Small intestine (tissue), 7 donors: ENCODE measurements around the gene ADAP1. TPM values are rescaled to one million over a fixed set of nuclear protein-coding genes. Genes with fewer than 3 reads are reported as not detected.

Experiments
- DNase-seq, 2 donors: peaks; one replicate each; pipeline versions ENCODE4 v3.0.0 to v3.0.0-alpha.2; 2013
- FAIRE-seq: peaks from 2 replicates; lab custom pipeline; 2012; peaks lifted over from hg19 to GRCh38; lab: Jason Lieb, UNC
- H3K27ac ChIP-seq, 3 donors: one replicate each; pipeline ENCODE4 v1.5.1; 2013; ENCODE audit warnings: low read length in 2 of 3, mild to moderate bottlenecking in 2 of 3, control low read depth in 1 of 3, inconsistent platforms in 1 of 3, low read depth in 1 of 3, moderate library complexity in 1 of 3
- H3K27me3 ChIP-seq, 3 donors: one replicate each; pipeline ENCODE4 v1.6.1; 2013; ENCODE audit warnings: low read length in 3 of 3, inconsistent platforms in 1 of 3; ENCODE audit not compliant: control insufficient read depth in 3 of 3, insufficient read depth in 3 of 3
- H3K36me3 ChIP-seq, 3 donors: one replicate each; pipeline ENCODE4 v1.6.1; 2013; ENCODE audit warnings: low read length in 3 of 3, inconsistent platforms in 1 of 3, low read depth in 1 of 3, mild to moderate bottlenecking in 1 of 3, moderate library complexity in 1 of 3; ENCODE audit not compliant: control insufficient read depth in 3 of 3, insufficient read depth in 2 of 3
- H3K4me1 ChIP-seq, 3 donors: one replicate each; pipeline ENCODE4 v1.6.1; 2013; ENCODE audit warnings: low read length in 2 of 3, inconsistent platforms in 1 of 3, low read depth in 1 of 3, mild to moderate bottlenecking in 1 of 3, moderate library complexity in 1 of 3; ENCODE audit not compliant: control insufficient read depth in 3 of 3, insufficient read depth in 2 of 3
- H3K4me3 ChIP-seq, 3 donors: one replicate each; pipeline ENCODE4 v1.5.1; 2013; ENCODE audit warnings: low read length in 3 of 3, control low read depth in 1 of 3, inconsistent platforms in 1 of 3, low read depth in 1 of 3, mild to moderate bottlenecking in 1 of 3, moderate library complexity in 1 of 3
- H3K9me3 ChIP-seq, 2 donors: one replicate each; pipeline ENCODE4 v1.6.1; 2013; ENCODE audit warnings: low read depth in 1 of 2, low read length in 1 of 2; ENCODE audit not compliant: control insufficient read depth in 2 of 2, insufficient read depth in 1 of 2
- WGBS, 3 donors: extraction: QIAGEN DNeasy Blood & Tissue Kit; methylation state at CpG; one replicate each; pipeline ENCODE4 v1.1.7; 2013; 5-methylcytosine and 5-hydroxymethylcytosine counted together
- polyA plus RNA-seq, 4 donors: library from polyadenylated mRNA; stranded (reverse) in 3 of 4; unstranded in 1 of 4; fragments of 200-250 nt in 3 of 4; fragments of 120-200 nt in 1 of 4; gene quantifications; one replicate each; pipeline versions ENCODE4 v1.2.1 to v1.2.3, GENCODE V29; 2013
- donor health status: healthy with polysubstance abuse.
- donor health status: control.
- donor health status: control.
- donor health status: Bipolar disorder and iron deficiency.
- donor health status: healthy.

ADAP1 gene
- polyA plus RNA-seq, 4 donors = 69.2 to 113 (median 86.7) TPM

- Histone ChIP-seq H3K27me3 (no peaks in the 10 kb centered on the region), H3K27ac (no peak overlapping the region), H3K36me3 (peaks cover 2 to 68% (median 3%) of the 10 kb centered on the region in 3 donors), H3K4me1 (peaks cover 0 to 19% (median 0%) of the 10 kb centered on the region in 3 donors), H3K4me3 (no peak overlapping the region), H3K9me3 (no peaks in the 10 kb centered on the region)
- FAIRE-seq (no peak), DNase-seq (no peak)
- WGBS, 3 donors = 66 to 88% (median 83%) methylated on average over 20 of the region's 20 CpGs
Measured at GRCh38 chr7:904847-905246, 49.6 kb downstream of the ADAP1 start.

- FAIRE-seq = no peak
- Histone ChIP-seq H3K9me3 (no peaks in the 10 kb centered on the region), H3K27ac (no peak overlapping the region), H3K4me3 (no peak overlapping the region), H3K27me3 (no peaks in the 10 kb centered on the region), H3K4me1 (peaks cover 0 to 16% (median 0%) of the 10 kb centered on the region in 3 donors), H3K36me3 (peaks cover 3 to 71% (median 5%) of the 10 kb centered on the region in 3 donors)
- WGBS, 3 donors = 88 to 91% (median 88%) methylated on average over 33 to 37 of the region's 37 CpGs
- DNase-seq = no peak
Measured at GRCh38 chr7:903921-904755, 50.3 kb downstream of the ADAP1 start.

- DNase-seq (no peak), FAIRE-seq (no peak)
- H3K27me3 ChIP-seq = no peaks in the 10 kb centered on the region
- peaks cover 0 to 11% (median 0%) of the 10 kb centered on the region in 3 donors for H3K4me1 ChIP-seq
- WGBS, 3 donors = 88 to 93% (median 92%) methylated on average over 22 of the region's 22 CpGs
- H3K4me3 ChIP-seq = no peak overlapping the region
- no peak overlapping the region for H3K27ac ChIP-seq
- peaks cover 3 to 77% (median 8%) of the 10 kb centered on the region in 3 donors for H3K36me3 ChIP-seq
- no peaks in the 10 kb centered on the region for H3K9me3 ChIP-seq
Measured at GRCh38 chr7:902996-903395, 51.5 kb downstream of the ADAP1 start.

GRCh38 chr7:901388-902154 lies 52.9 kb downstream of the ADAP1 start:
- Histone ChIP-seq H3K27ac (peak overlapping the region; percentile 37 to 90 (median 78)), H3K4me1 (peaks cover 0 to 11% (median 0%) of the 10 kb centered on the region in 3 donors), H3K9me3 (no peaks in the 10 kb centered on the region), H3K36me3 (peaks cover 8 to 77% (median 9%) of the 10 kb centered on the region in 3 donors), H3K4me3 (no peak overlapping the region), H3K27me3 (no peaks in the 10 kb centered on the region)
- DNase-seq (peak; percentile 93 to 98), FAIRE-seq (no peak)
- WGBS, 3 donors = 25 to 38% (median 30%) methylated on average over 18 to 24 of the region's 24 CpGs

- 40 to 58% (median 49%) methylated on average over 5 to 8 of the region's 8 CpGs for whole genome bisulfite sequencing, 3 donors
- Histone ChIP-seq H3K27me3 (no peaks in the 10 kb centered on the region), H3K9me3 (peaks cover 0 to 3% of the 10 kb centered on the region in 2 donors), H3K4me3 (no peak overlapping the region), H3K27ac (peak overlapping the region; percentile 37 to 90 (median 63)), H3K4me1 (peaks cover 0 to 11% (median 0%) of the 10 kb centered on the region in 3 donors), H3K36me3 (peaks cover 9 to 83% (median 14%) of the 10 kb centered on the region in 3 donors)
- DNase-seq = no peak
- FAIRE-seq = no peak
Measured at GRCh38 chr7:901041-901387, 53.5 kb downstream of the ADAP1 start.

GRCh38 chr7:900331-901040 lies 54.0 kb downstream of the ADAP1 start:
- DNase-seq = no peak
- H3K36me3 ChIP-seq = peaks cover 14 to 88% (median 16%) of the 10 kb centered on the region in 3 donors
- H3K27ac ChIP-seq = peak overlapping the region; percentile 37 to 90 (median 63)
- FAIRE-seq = no peak
- WGBS, 3 donors = 82 to 87% (median 85%) methylated on average over 18 to 26 of the region's 26 CpGs
- peaks cover 0 to 8% of the 10 kb centered on the region in 2 donors for H3K9me3 ChIP-seq
- H3K4me3 ChIP-seq = no peak overlapping the region
- peaks cover 0 to 11% (median 0%) of the 10 kb centered on the region in 3 donors for H3K4me1 ChIP-seq
- H3K27me3 ChIP-seq = no peaks in the 10 kb centered on the region

GRCh38 chr7:899806-900205 lies 54.7 kb downstream of the ADAP1 start:
- H3K36me3 ChIP-seq = peaks cover 19 to 92% (median 21%) of the 10 kb centered on the region in 3 donors
- H3K9me3 ChIP-seq = peaks cover 0 to 15% of the 10 kb centered on the region in 2 donors
- H3K27me3 ChIP-seq = no peaks in the 10 kb centered on the region
- no peak overlapping the region for H3K27ac ChIP-seq
- FAIRE-seq = no peak
- no peak overlapping the region for H3K4me3 ChIP-seq
- WGBS, 3 donors = 94 to 96% (median 94%) methylated on average over 16 of the region's 16 CpGs
- peaks cover 0 to 11% (median 0%) of the 10 kb centered on the region in 3 donors for H3K4me1 ChIP-seq
- no peak for DNase-seq
